Endometrium (tissue), 2 donors: Measurements from ENCODE around the gene C6orf47.

ENCODE experiments used
- FAIRE-seq: peaks from 2 replicates; lab custom pipeline; 2012; peaks lifted over from hg19 to GRCh38; lab: Jason Lieb, UNC
- donor health status: control.
- donor health status: control.

C6orf47 gene

GRCh38 chr6:31614684-31615578 is 45.6 kb downstream of the C6orf47 start, which contains the start of gene AIF1:
TSS of gene AIF1 (plus strand) at chr6:31615234. CDS start at chr6:31615330, 96 bp downstream.
- no peak for FAIRE-seq

GRCh38 chr6:31614075-31614619 is 46.4 kb downstream of the C6orf47 start:
- no peak for FAIRE-seq

GRCh38 chr6:31610968-31611367 is 49.6 kb downstream of the C6orf47 start:
- FAIRE-seq: no peak

GRCh38 chr6:31609519-31610406 is 50.8 kb downstream of the C6orf47 start:
- no peak for FAIRE-seq
